HEK293 (cell line): ENCODE data around the gene HDGF.

Experiments used
- GLI2 ChIP-seq: fragments of 450-650 bp; formaldehyde crosslinking; IDR thresholded peaks from 2 replicates; pipeline ENCODE4; 2017; ENCODE audit warnings: missing biosample characterization, missing genetic modification characterization, low read depth, borderline replicate concordance
- TCF7L2 ChIP-seq: IDR thresholded peaks from 2 replicates; pipeline ENCODE4 v1.6.1; 2011; ENCODE audit warnings: low read depth, mild to moderate bottlenecking, inconsistent platforms, low read length, moderate library complexity, borderline replicate concordance
- ZNF10 ChIP-seq: fragments of 450-650 bp; formaldehyde crosslinking; IDR thresholded peaks from 2 replicates; pipeline ENCODE4 v1.5.1; 2017; ENCODE audit warnings: missing biosample characterization, missing genetic modification characterization
- ZNF521 ChIP-seq: fragments of 450-650 bp; formaldehyde crosslinking; IDR thresholded peaks from 2 replicates; pipeline ENCODE4 v1.5.1; 2017; ENCODE audit warnings: missing biosample characterization, mild to moderate bottlenecking, missing genetic modification characterization
- ZNF677 ChIP-seq: fragments of 450-650 bp; IDR thresholded peaks from 2 replicates; pipeline ENCODE4 v1.5.0; 2018; ENCODE audit warnings: missing biosample characterization, mild to moderate bottlenecking, missing genetic modification characterization, moderate library complexity
- TF ChIP-seq, protein P1 (sequence below): fragments of 450-650 bp; formaldehyde crosslinking; IDR thresholded peaks from 2 replicates; pipeline ENCODE4 v1.5.1; 2016; ENCODE audit warnings: missing biosample characterization, missing genetic modification characterization

DNA sequence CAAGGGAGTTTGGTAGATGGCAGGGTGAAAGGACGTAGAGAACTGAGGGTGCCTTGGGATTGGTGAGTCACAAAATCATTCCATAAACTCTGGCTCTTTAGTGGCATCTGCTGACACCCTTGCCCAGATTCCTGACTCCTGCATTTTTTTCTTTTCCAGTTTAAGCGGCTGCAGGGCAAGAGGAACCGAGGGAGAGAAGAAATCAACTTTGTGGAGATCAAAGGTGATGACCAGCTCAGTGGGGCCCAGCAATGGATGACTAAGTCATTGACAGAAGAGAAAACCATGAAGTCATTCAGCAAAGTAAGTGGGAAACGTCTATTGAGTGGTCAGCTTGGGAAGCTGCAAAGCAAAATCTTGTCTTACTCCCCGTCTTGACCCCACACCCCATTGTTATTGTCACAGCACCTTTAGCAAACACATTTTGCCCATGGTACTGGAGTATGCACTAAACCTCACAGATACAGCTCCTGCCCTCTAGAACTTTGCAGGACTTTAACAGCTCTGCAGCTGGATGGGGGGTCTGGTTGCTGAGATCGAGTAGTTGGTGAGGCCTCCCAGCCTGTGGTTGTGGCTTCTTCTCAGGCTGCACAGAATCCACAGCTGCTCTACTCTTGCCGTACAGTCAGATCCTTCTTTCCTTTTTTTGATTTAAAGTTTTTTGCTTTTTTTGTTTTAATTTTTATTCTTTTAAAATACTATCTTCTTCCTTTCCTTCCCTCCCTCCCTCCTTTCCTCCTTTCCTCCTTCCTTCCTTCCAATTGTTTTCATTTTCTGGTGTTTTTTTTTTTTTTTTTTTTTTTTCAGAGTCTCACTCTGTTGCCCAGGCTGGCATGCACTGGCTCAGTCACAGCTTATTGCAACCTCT is 43.3 kb upstream of the HDGF start:
- no peak for TF ChIP-seq TCF7L2
- TF ChIP-seq ZNF521: no peak
- no peak for TF ChIP-seq ZNF10 (tag by site-specific recombination)
- TF ChIP-seq, protein P1, sequence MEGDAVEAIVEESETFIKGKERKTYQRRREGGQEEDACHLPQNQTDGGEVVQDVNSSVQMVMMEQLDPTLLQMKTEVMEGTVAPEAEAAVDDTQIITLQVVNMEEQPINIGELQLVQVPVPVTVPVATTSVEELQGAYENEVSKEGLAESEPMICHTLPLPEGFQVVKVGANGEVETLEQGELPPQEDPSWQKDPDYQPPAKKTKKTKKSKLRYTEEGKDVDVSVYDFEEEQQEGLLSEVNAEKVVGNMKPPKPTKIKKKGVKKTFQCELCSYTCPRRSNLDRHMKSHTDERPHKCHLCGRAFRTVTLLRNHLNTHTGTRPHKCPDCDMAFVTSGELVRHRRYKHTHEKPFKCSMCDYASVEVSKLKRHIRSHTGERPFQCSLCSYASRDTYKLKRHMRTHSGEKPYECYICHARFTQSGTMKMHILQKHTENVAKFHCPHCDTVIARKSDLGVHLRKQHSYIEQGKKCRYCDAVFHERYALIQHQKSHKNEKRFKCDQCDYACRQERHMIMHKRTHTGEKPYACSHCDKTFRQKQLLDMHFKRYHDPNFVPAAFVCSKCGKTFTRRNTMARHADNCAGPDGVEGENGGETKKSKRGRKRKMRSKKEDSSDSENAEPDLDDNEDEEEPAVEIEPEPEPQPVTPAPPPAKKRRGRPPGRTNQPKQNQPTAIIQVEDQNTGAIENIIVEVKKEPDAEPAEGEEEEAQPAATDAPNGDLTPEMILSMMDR (tag by site-specific recombination): no peak
- TF ChIP-seq GLI2 (tag by site-specific recombination): no peak
- TF ChIP-seq ZNF677: no peak
